K562 (cell line): ENCODE results near the gene PAIP1. TPM values are rescaled to one million over a fixed set of nuclear protein-coding genes. Genes with fewer than 3 reads are reported as not detected.
A peak's percentile ranks its signal among the peaks of the same experiment; 100 is the strongest.

Experiments used
- E2F5 ChIP-seq: sonication (generic); formaldehyde crosslinking; IDR thresholded peaks from 2 replicates; pipeline ENCODE4 v1.8.0; 2022; ENCODE audit warnings: mild to moderate bottlenecking, missing genetic modification reagents
- ETV5 ChIP-seq: sonication (generic); formaldehyde crosslinking; IDR thresholded peaks from 2 replicates; pipeline ENCODE4 v1.4.0; 2020; ENCODE audit warnings: low read depth, mild to moderate bottlenecking, missing genetic modification reagents
- EZH2 ChIP-seq: IDR thresholded peaks from 2 replicates; pipeline ENCODE4 v1.6.1; 2012; ENCODE audit warnings: low read depth, mild to moderate bottlenecking, inconsistent platforms, low read length, borderline replicate concordance
- HIVEP1 ChIP-seq: fragments of 250-450 bp; sonication (Bioruptor Pico); IDR thresholded peaks from 2 replicates; pipeline ENCODE4 v1.4.0; 2020; ENCODE audit warnings: mild to moderate bottlenecking
- HLTF ChIP-seq: fragments of 450-650 bp; IDR thresholded peaks from 2 replicates; pipeline ENCODE4 v1.6.1; 2016
- HMGXB4 ChIP-seq: sonication (generic); formaldehyde crosslinking; IDR thresholded peaks from 2 replicates; pipeline ENCODE4 v1.8.1; 2023; ENCODE audit warnings: mild to moderate bottlenecking, missing genetic modification reagents
- KLF6 ChIP-seq: fragments of 250-450 bp; sonication (Bioruptor Pico); IDR thresholded peaks from 2 replicates; pipeline ENCODE4 v1.4.0; 2020; ENCODE audit warnings: mild to moderate bottlenecking, moderate library complexity, borderline replicate concordance
- LARP7 ChIP-seq: fragments of 450-650 bp; IDR thresholded peaks from 2 replicates; pipeline ENCODE4 v1.6.1; 2016
- MAFG ChIP-seq: fragments of 450-650 bp; conservative IDR thresholded peaks from 2 replicates; pipeline ENCODE4 v1.6.1; 2016; ENCODE audit warnings: missing genetic modification characterization, missing compliant biosample characterization
- MLX ChIP-seq, 2 experiments: fragments of 450-650 bp in 1 of 2; sonication (generic) in 1 of 2; formaldehyde crosslinking; conservative IDR thresholded peaks; 2 replicates each; pipeline versions ENCODE4 v1.4.0 to v1.8.1; 2020 to 2022; ENCODE audit warnings: mild to moderate bottlenecking in 1 of 2, missing genetic modification reagents in 1 of 2
- MNT ChIP-seq, 2 experiments: fragments of 450-650 bp; conservative IDR thresholded peaks; 2 replicates each; pipeline ENCODE4 v1.6.1; 2017; ENCODE audit warnings: mild to moderate bottlenecking in 2 of 2, moderate library complexity in 2 of 2
- PHF21A ChIP-seq: fragments of 450-650 bp; IDR thresholded peaks from 2 replicates; pipeline ENCODE4 v1.6.1; 2017; ENCODE audit warnings: low read depth, borderline replicate concordance
- RBM17 ChIP-seq: fragments of 200-400 bp; formaldehyde crosslinking; IDR thresholded peaks from 2 replicates; pipeline ENCODE4 v1.6.1; 2017; ENCODE audit warnings: low read depth, mild to moderate bottlenecking, low read length, borderline replicate concordance
- RBM25 ChIP-seq: fragments of 200-400 bp; formaldehyde crosslinking; IDR thresholded peaks from 2 replicates; pipeline ENCODE4 v1.6.1; 2018; ENCODE audit warnings: low read length, low read depth, moderate library complexity; ENCODE audit not compliant: severe bottlenecking
- RBM34 ChIP-seq: fragments of 200-400 bp; formaldehyde crosslinking; IDR thresholded peaks from 2 replicates; pipeline ENCODE4 v1.6.1; 2018; ENCODE audit warnings: low read length, borderline replicate concordance; ENCODE audit not compliant: insufficient read depth
- TEAD4 ChIP-seq, 2 experiments: sonication (generic) in 1 of 2; formaldehyde crosslinking in 1 of 2; IDR thresholded peaks; 2 replicates each; pipeline versions ENCODE4 v1.6.1 to v1.8.0; 2012 to 2022; ENCODE audit warnings: borderline replicate concordance in 1 of 2, inconsistent platforms in 1 of 2, low read length in 1 of 2, mild to moderate bottlenecking in 1 of 2, missing genetic modification reagents in 1 of 2
- ZBTB8A ChIP-seq: fragments of 450-650 bp; IDR thresholded peaks from 2 replicates; pipeline ENCODE4 v1.6.1; 2018; ENCODE audit warnings: mild to moderate bottlenecking, moderate library complexity; ENCODE audit not compliant: partially characterized antibody
- ZNF717 ChIP-seq: fragments of 250-450 bp; sonication (Bioruptor Pico); IDR thresholded peaks from 2 replicates; pipeline ENCODE4 v1.5.0; 2021
- polyA plus RNA-seq, 8 experiments: library from polyadenylated mRNA; depleted of rRNA in 4 of 8; stranded (reverse) in 5 of 8; unstranded in 3 of 8; fragments of >200 nt; fragmentation: Nextera tagmentation in 2 of 8; fragmentation: Illumina TruSeq in 1 of 8; extraction: Ambion mirVana in 2 of 8; extraction: Trizol in 1 of 8; gene quantifications; 2 replicates each; pipeline versions ENCODE4 v1.2.1 to v1.2.3, GENCODE V29; 2011 to 2014; ENCODE audit warnings: inconsistent platforms in 1 of 8, missing spikeins in 1 of 8
- total RNA-seq, 7 experiments: library from RNA; depleted of rRNA in 6 of 7; stranded (reverse); fragments of >200 nt in 6 of 7; fragmentation: Illumina TruSeq in 2 of 7; extraction: Trizol in 2 of 7; gene quantifications; 2 replicates each; pipeline versions ENCODE4 v1.2.1 to v1.2.3, GENCODE V29; 2011 to 2021; ENCODE audit warnings: low replicate concordance in 1 of 7

PAIP1 gene
- total and polyA plus RNA-seq, 9 of the 15 experiments (the other 6 are each of a cell fraction or from before 2014, with no cell fraction given) = 51.7 to 181 (median 102) TPM

- TF ChIP-seq HIVEP1 (CRISPR knock-in tag) (0 out of 2 replicates have a peak, but pooled peaks have one; percentile 3), EZH2 (no peak), HLTF (0 out of 2 replicates have a peak, but pooled peaks have one; percentile 28), E2F5 (CRISPR knock-in tag) (no peak), HMGXB4 (CRISPR knock-in tag) (peak; percentile 69; the same call in 1 of the 2 replicates), MLX (CRISPR knock-in tag; conservative IDR thresholded peaks at IDR 0.05) (0 out of 4 replicates have a peak, but pooled peaks of 1 of the 2 experiments have one; percentile 21), RBM25 (no peak), TEAD4 (IDR thresholded peaks at IDR 0.05; ENCODE audit: low read length) (no peak; the same call in 1 of the 2 replicates), TEAD4 (CRISPR knock-in tag; IDR thresholded peaks at IDR 0.05; ENCODE audit: borderline replicate concordance) (no peak), MAFG (tag) (no peak), ETV5 (peak; percentile 81), ZNF717 (no peak), ZBTB8A (no peak), RBM34 (no peak), MNT (conservative IDR thresholded peaks at IDR 0.05) (peak; percentile 12 to 50; a peak in 1 of 4 replicates), PHF21A (peak; percentile 54; the same call in 1 of the 2 replicates), RBM17 (no peak), LARP7 (no peak), KLF6 (CRISPR knock-in tag) (no peak)
Measured at GRCh38 chr5:43484106-43484849, 72.6 kb downstream of the PAIP1 start (continued).
